H1 (cell line): ENCODE data around the gene LBR. TPM values are rescaled to one million over a fixed set of nuclear protein-coding genes. Genes with fewer than 3 reads are reported as not detected.

Source experiments
- CTCF ChIA-PET: fragments of 300-600 bp; sonication (Branson Sonifier 250); formaldehyde crosslinking; loops from one replicate; lab custom pipeline; 2021; ENCODE audit not compliant: partially characterized antibody; lab: Charles Lee
- POLR2A ChIA-PET: fragments of 300-600 bp; sonication (Branson Sonifier 250); formaldehyde crosslinking; loops from one replicate; lab custom pipeline; 2021; ENCODE audit warnings: inconsistent platforms; ENCODE audit not compliant: partially characterized antibody; lab: Charles Lee
- DNase-seq, 2 experiments: peaks; one replicate each; pipeline versions ENCODE4 v3.0.0 to v3.0.0-alpha.2; 2010 to 2022; ENCODE audit warnings: low spot score in 2 of 2, low read depth in 1 of 2, mixed read lengths in 1 of 2
- FAIRE-seq: peaks from 2 replicates; lab custom pipeline; 2011; peaks lifted over from hg19 to GRCh38; lab: Jason Lieb, UNC
- H2AFZ ChIP-seq: 2 replicates; pipeline ENCODE4 v1.8.1; 2012; ENCODE audit warnings: low read length, inconsistent platforms
- H2AK5ac ChIP-seq: 2 replicates; pipeline ENCODE4 v1.6.1; 2013; ENCODE audit warnings: low read depth, low read length
- H2BK120ac ChIP-seq: replicated peaks from 2 replicates; pipeline ENCODE3; 2013; ENCODE audit warnings: low read depth, low read length, inconsistent platforms
- H2BK12ac ChIP-seq: 2 replicates; pipeline ENCODE4 v1.6.1; 2013; ENCODE audit warnings: low read depth, low read length
- H2BK15ac ChIP-seq: 2 replicates; pipeline ENCODE4 v1.6.1; 2013; ENCODE audit warnings: low read length
- H2BK20ac ChIP-seq: 2 replicates; pipeline ENCODE4 v1.6.1; 2013; ENCODE audit warnings: low read length
- H2BK5ac ChIP-seq: 2 replicates; pipeline ENCODE4 v1.6.1; 2013; ENCODE audit warnings: low read depth, low read length
- H3K14ac ChIP-seq: 2 replicates; pipeline ENCODE4 v1.6.1; 2013; ENCODE audit warnings: inconsistent platforms; ENCODE audit not compliant: insufficient read length
- H3K18ac ChIP-seq: 2 replicates; pipeline ENCODE4 v1.6.1; 2013; ENCODE audit warnings: low read length; ENCODE audit errors: extremely low read depth
- H3K23ac ChIP-seq: 2 replicates; pipeline ENCODE4 v1.6.1; 2013; ENCODE audit warnings: inconsistent platforms; ENCODE audit not compliant: insufficient read length
- H3K23me2 ChIP-seq: 2 replicates; pipeline ENCODE4 v1.6.1; 2013; ENCODE audit warnings: low read depth, low read length
- H3K27ac ChIP-seq: 2 replicates; pipeline ENCODE4 v1.6.1; 2011; ENCODE audit warnings: low read depth, low read length, inconsistent platforms
- H3K27me3 ChIP-seq, 4 experiments: replicated peaks in 1 of 4; 1 replicate in 1 of 4; 2 replicates in 3 of 4; pipeline versions ENCODE4 v1.6.1 to v1.8.1; 2011 to 2013; ENCODE audit warnings: low read length in 3 of 4, mild to moderate bottlenecking in 3 of 4, inconsistent platforms in 2 of 4, mixed read lengths in 2 of 4, moderate library complexity in 1 of 4; ENCODE audit not compliant: control insufficient read depth in 3 of 4, insufficient read depth in 3 of 4; ENCODE audit errors: extremely low read depth in 1 of 4
- H3K36me3 ChIP-seq, 4 experiments: 2 replicates each; pipeline versions ENCODE4 v1.6.1 to v1.8.1; 2011 to 2013; ENCODE audit warnings: mild to moderate bottlenecking in 4 of 4, low read length in 3 of 4, moderate library complexity in 2 of 4, control low read depth in 1 of 4, inconsistent platforms in 1 of 4; ENCODE audit not compliant: insufficient read depth in 4 of 4, control insufficient read depth in 2 of 4
- H3K4ac ChIP-seq: replicated peaks from 2 replicates; pipeline ENCODE3; 2013; ENCODE audit warnings: low read length, low read depth, mixed read lengths, inconsistent platforms; ENCODE audit not compliant: insufficient read length
- H3K4me1 ChIP-seq, 4 experiments: replicated peaks in 1 of 4; 1 replicate in 1 of 4; 2 replicates in 3 of 4; pipeline versions ENCODE4 v1.6.1 to v1.8.1; 2011 to 2013; ENCODE audit warnings: low read length in 3 of 4, inconsistent platforms in 2 of 4, mixed read lengths in 1 of 4; ENCODE audit not compliant: insufficient read depth in 4 of 4, control insufficient read depth in 3 of 4
- H3K4me2 ChIP-seq, 2 experiments: 2 replicates each; pipeline versions ENCODE4 v1.6.1 to v1.8.1; 2011 to 2013; ENCODE audit warnings: low read depth in 2 of 2, low read length in 2 of 2, control low read depth in 1 of 2, inconsistent platforms in 1 of 2, mild to moderate bottlenecking in 1 of 2; ENCODE audit not compliant: insufficient read depth in 1 of 2
- H3K4me3 ChIP-seq, 4 experiments: fragments of 200-600, 300-600 bp in 1 of 4; sonication (generic), shearing (Covaris generic), sonication (Bioruptor Twin) in 1 of 4; 2 replicates each; pipeline versions ENCODE4 v1.5.1 to v1.8.1; 2011 to 2016; ENCODE audit warnings: low read length in 4 of 4, low read depth in 3 of 4, control low read depth in 2 of 4, inconsistent platforms in 2 of 4, mild to moderate bottlenecking in 2 of 4, mixed read lengths in 1 of 4, moderate library complexity in 1 of 4; ENCODE audit not compliant: insufficient read depth in 2 of 4; ENCODE audit errors: extremely low read depth in 1 of 4
- H3K56ac ChIP-seq: replicated peaks from 2 replicates; pipeline ENCODE3; 2013; ENCODE audit warnings: low read depth, mild to moderate bottlenecking, mixed read lengths, low read length, inconsistent platforms; ENCODE audit not compliant: insufficient read length
- H3K79me1 ChIP-seq: 2 replicates; pipeline ENCODE4 v1.6.1; 2013; ENCODE audit warnings: low read depth, low read length, control low read depth
- H3K79me2 ChIP-seq, 2 experiments: 2 replicates each; pipeline versions ENCODE4 v1.6.1 to v1.8.1; 2012 to 2013; ENCODE audit warnings: low read length in 2 of 2, mild to moderate bottlenecking in 2 of 2, inconsistent platforms in 1 of 2; ENCODE audit not compliant: insufficient read depth in 2 of 2, control insufficient read depth in 1 of 2
- H3K9ac ChIP-seq, 4 experiments: replicated peaks in 1 of 4; 1 replicate in 1 of 4; 2 replicates in 3 of 4; pipeline versions ENCODE4 v1.6.1 to v1.8.1; 2011 to 2013; ENCODE audit warnings: low read depth in 3 of 4, low read length in 3 of 4, control low read depth in 2 of 4, mild to moderate bottlenecking in 2 of 4, moderate library complexity in 2 of 4, inconsistent platforms in 1 of 4; ENCODE audit errors: extremely low read depth in 1 of 4
- H3K9me3 ChIP-seq, 2 experiments: 2 replicates each; pipeline versions ENCODE4 v1.6.1 to v1.8.1; 2012 to 2013; ENCODE audit warnings: mild to moderate bottlenecking in 2 of 2, moderate library complexity in 2 of 2, control low read depth in 1 of 2, inconsistent platforms in 1 of 2, low read depth in 1 of 2, low read length in 1 of 2, mixed read lengths in 1 of 2; ENCODE audit not compliant: insufficient read depth in 2 of 2
- H4K20me1 ChIP-seq, 2 experiments: replicated peaks in 1 of 2; 2 replicates each; pipeline versions ENCODE3 to v1.8.1; 2011 to 2013; ENCODE audit warnings: inconsistent platforms in 2 of 2, low read length in 2 of 2, mild to moderate bottlenecking in 1 of 2; ENCODE audit not compliant: insufficient read depth in 2 of 2, control insufficient read depth in 1 of 2
- H4K5ac ChIP-seq: 2 replicates; pipeline ENCODE4 v1.6.1; 2013; ENCODE audit warnings: low read length, low read depth, mixed read lengths, inconsistent platforms; ENCODE audit not compliant: insufficient read length
- H4K8ac ChIP-seq: 2 replicates; pipeline ENCODE4 v1.8.0; 2013; ENCODE audit warnings: mild to moderate bottlenecking, moderate library complexity, low read length, inconsistent platforms; ENCODE audit not compliant: insufficient read depth; ENCODE audit errors: extremely low read depth
- H4K91ac ChIP-seq: replicated peaks from 2 replicates; pipeline ENCODE3; 2013; ENCODE audit warnings: low read length, mixed read lengths, inconsistent platforms; ENCODE audit not compliant: insufficient read length
- BRCA1 ChIP-seq: IDR thresholded peaks from 2 replicates; pipeline ENCODE4 v1.6.1; 2012; ENCODE audit warnings: low read depth, low read length, improper control_type of control experiment
- CEBPB ChIP-seq: IDR thresholded peaks from 2 replicates; pipeline ENCODE4 v1.6.1; 2012; ENCODE audit warnings: low read depth, low read length
- EGR1 ChIP-seq: IDR thresholded peaks from 2 replicates; pipeline ENCODE4 v1.6.1; 2011; ENCODE audit warnings: low read depth, low read length, borderline replicate concordance
- GABPA ChIP-seq: IDR thresholded peaks from 2 replicates; pipeline ENCODE4 v1.6.1; 2011; ENCODE audit warnings: mild to moderate bottlenecking, low read length, moderate library complexity, borderline replicate concordance; ENCODE audit not compliant: insufficient read depth
- JUN ChIP-seq: IDR thresholded peaks from 2 replicates; pipeline ENCODE4 v1.6.1; 2011; ENCODE audit warnings: low read depth, mild to moderate bottlenecking, improper control_type of control experiment, low read length
- JUND ChIP-seq: IDR thresholded peaks from 2 replicates; pipeline ENCODE4 v1.6.1; 2011; ENCODE audit warnings: mild to moderate bottlenecking, improper control_type of control experiment, low read length
- NANOG ChIP-seq: IDR thresholded peaks from 2 replicates; pipeline ENCODE4 v1.6.1; 2011; ENCODE audit warnings: low read length, low read depth, mild to moderate bottlenecking, inconsistent platforms; ENCODE audit not compliant: insufficient read depth, poor library complexity, severe bottlenecking
- POLR2A ChIP-seq, 2 experiments: IDR thresholded peaks; 1 replicate in 1 of 2; 2 replicates in 1 of 2; pipeline ENCODE4 v1.6.1; 2011; ENCODE audit warnings: low read depth in 2 of 2, low read length in 2 of 2, mild to moderate bottlenecking in 2 of 2; ENCODE audit errors: control extremely low read depth in 1 of 2
- POLR2AphosphoS5 ChIP-seq: IDR thresholded peaks from 2 replicates; pipeline ENCODE4 v1.6.1; 2011; ENCODE audit warnings: low read depth, low read length
- SIX5 ChIP-seq: IDR thresholded peaks from 2 replicates; pipeline ENCODE4 v1.6.1; 2011; ENCODE audit warnings: mild to moderate bottlenecking, low read depth, low read length
- TCF12 ChIP-seq: IDR thresholded peaks from 2 replicates; pipeline ENCODE4 v1.6.1; 2011; ENCODE audit warnings: low read depth, mild to moderate bottlenecking, low read length
- TEAD4 ChIP-seq: IDR thresholded peaks from 2 replicates; pipeline ENCODE4 v1.6.1; 2012; ENCODE audit warnings: low read depth, low read length, inconsistent platforms, mixed read lengths
- YY1 ChIP-seq: IDR thresholded peaks from 2 replicates; pipeline ENCODE4 v1.6.1; 2011; ENCODE audit warnings: low read depth, mild to moderate bottlenecking, low read length
- WGBS, 2 experiments: shearing (Covaris generic) in 1 of 2; methylation state at CpG; one replicate each; pipeline versions ENCODE4 v1.1.6 to v1.1.7; 2013 to 2015; ENCODE audit warnings: low lambda C conversion rate in 2 of 2, mixed read lengths in 2 of 2, inconsistent platforms in 1 of 2, low coverage in 1 of 2, missing lambda C conversion rate in 1 of 2; ENCODE audit not compliant: insufficient replicate concordance in 2 of 2, insufficient coverage in 1 of 2, insufficient read length in 1 of 2; ENCODE audit errors: extremely low coverage in 1 of 2, missing lambda C conversion rate in 1 of 2; 5-methylcytosine and 5-hydroxymethylcytosine counted together
- polyA plus RNA-seq, 7 experiments: library from polyadenylated mRNA; depleted of rRNA in 3 of 7; stranded (reverse) in 5 of 7; unstranded in 2 of 7; fragments of >200 nt in 5 of 7; fragments of 200-250 nt in 2 of 7; gene quantifications; 1 replicate in 5 of 7; 2 replicates in 1 of 7; 4 replicates in 1 of 7; pipeline versions ENCODE4 v1.2.1 to v1.2.3, GENCODE V29; 2011 to 2013; ENCODE audit warnings: missing spikeins in 2 of 7, mixed read lengths in 2 of 7
- total RNA-seq: library from RNA; stranded (reverse); fragmentation: NEBNext Ultra II Directional; extraction: Animal tissue kit (Norgen Biotek cat#: 25700); gene quantifications from 2 replicates; pipeline ENCODE4 v1.2.1, GENCODE V29; 2021
- TF ChIP-seq, protein P1 (sequence below), 3 experiments: IDR thresholded peaks; 1 replicate in 2 of 3; 2 replicates in 1 of 3; pipeline versions ENCODE4 v1.5.1 to v1.6.1; 2011; ENCODE audit warnings: low read length in 3 of 3, mild to moderate bottlenecking in 3 of 3, inconsistent platforms in 2 of 3, low read depth in 1 of 3, moderate library complexity in 1 of 3; ENCODE audit not compliant: insufficient read depth in 1 of 3; ENCODE audit errors: control extremely low read depth in 1 of 3

Gene LBR
- total and polyA plus RNA-seq, 2 of the 8 experiments (the other 6 are each of a cell fraction or from before 2014, with no cell fraction given), result 32.1 to 89.8 TPM

DNA sequence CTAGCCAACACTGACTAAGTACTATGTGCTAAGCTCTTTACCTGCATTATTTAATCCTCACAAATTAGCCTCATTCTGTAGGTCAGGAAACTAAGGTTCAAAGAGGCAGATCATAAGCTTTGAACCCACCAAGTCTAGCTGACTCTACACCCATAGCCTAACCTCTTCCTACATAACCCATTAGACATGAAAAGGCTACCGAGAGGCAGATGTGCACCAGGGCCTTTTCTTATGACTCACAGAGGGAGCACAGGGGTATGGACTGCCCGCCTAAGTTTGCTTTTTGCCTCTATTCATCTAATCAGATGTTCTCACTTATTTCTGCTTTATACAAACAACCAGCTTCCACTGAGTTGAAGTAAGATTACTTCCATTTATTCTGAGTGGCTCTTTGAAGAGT lies 31.5 kb downstream of the LBR start:
- H2BK12ac ChIP-seq, result no peak overlapping the region
- peaks cover 3% of the 10 kb centered on the region; the same call in 1 of the 2 replicates for H3K23me2 ChIP-seq
- no peak overlapping the region for H2BK120ac ChIP-seq
- H4K20me1 ChIP-seq, result peaks cover 0 to 1% of the 10 kb centered on the region in 2 experiments
- no peaks in the 10 kb centered on the region for H3K4me1 ChIP-seq
- H4K91ac ChIP-seq, result no peak overlapping the region
- no peak overlapping the region for H2BK5ac ChIP-seq
- H3K56ac ChIP-seq, result no peak overlapping the region
- H3K4me2 ChIP-seq, result no peak overlapping the region
- H3K18ac ChIP-seq, result no peak overlapping the region
- no peak overlapping the region for H3K4me3 ChIP-seq
- ChIA-PET POLR2A (no interaction called here), CTCF (interaction anchor here (1.3 kb wide), 1 partner anchor 8 kb away, joined by 3 read pairs; no protein-coding TSS in a partner anchor)
- no peak for DNase-seq
- FAIRE-seq, result no peak
- no peak overlapping the region for H4K5ac ChIP-seq
- H3K27ac ChIP-seq, result no peak overlapping the region
- H2BK15ac ChIP-seq, result no peak overlapping the region
- H4K8ac ChIP-seq, result no peak overlapping the region
- no peak overlapping the region for H3K23ac ChIP-seq
- no peak overlapping the region for H3K4ac ChIP-seq
- no peaks in the 10 kb centered on the region for H3K27me3 ChIP-seq
- H3K79me2 ChIP-seq, result no peaks in the 10 kb centered on the region
- H3K79me1 ChIP-seq, result no peaks in the 10 kb centered on the region
- H3K36me3 ChIP-seq, result peaks cover 0 to 9% (median 4%) of the 10 kb centered on the region in 4 experiments; a peak in 3 of 8 replicates
- H2AFZ ChIP-seq, result no peak overlapping the region
- H2AK5ac ChIP-seq, result no peak overlapping the region
- H3K9ac ChIP-seq, result no peak overlapping the region
- no peak overlapping the region for H3K14ac ChIP-seq
- H2BK20ac ChIP-seq, result no peak overlapping the region
- WGBS, 2 experiments, result 100% methylated on average over 2 of the region's 2 CpGs; no CpG with 5 or more reads in 1 of the 2 experiments
- no peaks in the 10 kb centered on the region for H3K9me3 ChIP-seq
- TF ChIP-seq TCF12, result no peak
- no peak for TF ChIP-seq YY1
- TF ChIP-seq GABPA, result no peak
- TF ChIP-seq SIX5, result no peak
- no peak for TF ChIP-seq TEAD4
- TF ChIP-seq JUN, result no peak
- no peak for TF ChIP-seq NANOG
- TF ChIP-seq EGR1, result no peak
- no peak for TF ChIP-seq CEBPB
- no peak for TF ChIP-seq BRCA1
- TF ChIP-seq, protein P1, sequence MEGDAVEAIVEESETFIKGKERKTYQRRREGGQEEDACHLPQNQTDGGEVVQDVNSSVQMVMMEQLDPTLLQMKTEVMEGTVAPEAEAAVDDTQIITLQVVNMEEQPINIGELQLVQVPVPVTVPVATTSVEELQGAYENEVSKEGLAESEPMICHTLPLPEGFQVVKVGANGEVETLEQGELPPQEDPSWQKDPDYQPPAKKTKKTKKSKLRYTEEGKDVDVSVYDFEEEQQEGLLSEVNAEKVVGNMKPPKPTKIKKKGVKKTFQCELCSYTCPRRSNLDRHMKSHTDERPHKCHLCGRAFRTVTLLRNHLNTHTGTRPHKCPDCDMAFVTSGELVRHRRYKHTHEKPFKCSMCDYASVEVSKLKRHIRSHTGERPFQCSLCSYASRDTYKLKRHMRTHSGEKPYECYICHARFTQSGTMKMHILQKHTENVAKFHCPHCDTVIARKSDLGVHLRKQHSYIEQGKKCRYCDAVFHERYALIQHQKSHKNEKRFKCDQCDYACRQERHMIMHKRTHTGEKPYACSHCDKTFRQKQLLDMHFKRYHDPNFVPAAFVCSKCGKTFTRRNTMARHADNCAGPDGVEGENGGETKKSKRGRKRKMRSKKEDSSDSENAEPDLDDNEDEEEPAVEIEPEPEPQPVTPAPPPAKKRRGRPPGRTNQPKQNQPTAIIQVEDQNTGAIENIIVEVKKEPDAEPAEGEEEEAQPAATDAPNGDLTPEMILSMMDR (IDR thresholded peaks at IDR 0.05; ENCODE audit: control extremely low read depth in 1 of 3, insufficient read depth in 1 of 3, low read depth in 1 of 3, low read length in 3 of 3), result no peak
- TF ChIP-seq POLR2AphosphoS5, result no peak
- no peak for TF ChIP-seq JUND
- no peak for TF ChIP-seq POLR2A (IDR thresholded peaks at IDR 0.05; ENCODE audit: control extremely low read depth in 1 of 2, low read depth in 2 of 2, low read length in 2 of 2)
